Measurements from ENCODE around the gene HLA-E.
"Not testable (repeated sequence)": the region's sequence is repeated elsewhere in the genome, so short reads cannot be mapped to it uniquely, and the experiment has no call there.

The HLA-E gene

DNA sequence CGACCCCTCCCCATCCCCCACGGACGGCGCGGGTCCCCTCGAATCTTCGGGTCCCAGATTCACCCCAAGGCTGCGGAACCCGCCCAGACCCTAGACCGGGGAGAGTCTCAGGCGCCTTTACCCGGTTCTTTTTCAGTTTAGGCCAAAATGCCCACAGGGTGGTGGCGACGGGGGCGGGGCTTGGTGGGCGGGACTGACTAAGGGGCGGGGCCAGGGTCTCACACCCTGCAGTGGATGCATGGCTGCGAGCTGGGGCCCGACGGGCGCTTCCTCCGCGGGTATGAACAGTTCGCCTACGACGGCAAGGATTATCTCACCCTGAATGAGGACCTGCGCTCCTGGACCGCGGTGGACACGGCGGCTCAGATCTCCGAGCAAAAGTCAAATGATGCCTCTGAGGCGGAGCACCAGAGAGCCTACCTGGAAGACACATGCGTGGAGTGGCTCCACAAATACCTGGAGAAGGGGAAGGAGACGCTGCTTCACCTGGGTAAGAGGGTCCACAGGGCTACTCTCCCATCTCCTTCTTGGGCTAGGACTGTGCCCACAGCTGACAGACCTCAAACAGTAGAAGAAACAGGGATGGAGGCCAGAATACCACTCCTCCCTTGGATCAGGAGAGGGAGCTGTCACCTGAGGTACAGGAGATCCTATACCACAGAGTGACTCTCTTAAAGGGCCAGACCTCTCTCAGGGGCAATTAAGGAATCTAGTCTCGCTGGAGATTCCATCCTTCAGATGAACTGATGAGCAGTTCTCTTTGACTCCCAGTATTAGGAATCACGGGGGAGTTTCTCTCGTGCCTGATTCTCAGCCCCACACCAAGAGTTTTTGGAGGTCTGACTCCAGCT lies 942 bp downstream of the HLA-E start:
- no peak for TF ChIP-seq ZNF274 (IDR thresholded peaks at IDR 0.05; ENCODE audit: low read depth, low read length)

GRCh38 chr6:30491291-30491953 lies 2.1 kb downstream of the HLA-E start:
- H3K4me3 ChIP-seq (ENCODE audit: low read length): peak overlapping the region; percentile 88; the same call in 1 of the 2 replicates

More for the DNA sequence above, 942 bp downstream of the HLA-E start:
- peak overlapping the region; percentile 88 for H3K4me3 ChIP-seq (ENCODE audit: low read length)

GRCh38 chr6:30491991-30492952 lies 3.0 kb downstream of the HLA-E start:
- no peak for TF ChIP-seq ZNF274 (IDR thresholded peaks at IDR 0.05; ENCODE audit: low read depth, low read length)
- no peak overlapping the region; the same call in 1 of the 2 replicates for H3K4me3 ChIP-seq (ENCODE audit: low read length)

DNA sequence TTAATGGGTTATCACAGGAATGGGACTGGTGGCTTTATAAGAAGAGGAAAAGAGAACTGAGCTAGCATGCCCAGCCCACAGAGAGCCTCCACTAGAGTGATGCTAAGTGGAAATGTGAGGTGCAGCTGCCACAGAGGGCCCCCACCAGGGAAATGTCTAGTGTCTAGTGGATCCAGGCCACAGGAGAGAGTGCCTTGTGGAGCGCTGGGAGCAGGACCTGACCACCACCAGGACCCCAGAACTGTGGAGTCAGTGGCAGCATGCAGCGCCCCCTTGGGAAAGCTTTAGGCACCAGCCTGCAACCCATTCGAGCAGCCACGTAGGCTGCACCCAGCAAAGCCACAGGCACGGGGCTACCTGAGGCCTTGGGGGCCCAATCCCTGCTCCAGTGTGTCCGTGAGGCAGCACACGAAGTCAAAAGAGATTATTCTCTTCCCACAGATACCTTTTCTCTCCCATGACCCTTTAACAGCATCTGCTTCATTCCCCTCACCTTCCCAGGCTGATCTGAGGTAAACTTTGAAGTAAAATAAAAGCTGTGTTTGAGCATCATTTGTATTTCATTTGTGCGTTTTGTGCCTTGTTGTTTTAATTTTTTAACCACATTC lies 4.4 kb downstream of the HLA-E start:
- TF ChIP-seq ZNF274 (IDR thresholded peaks at IDR 0.05; ENCODE audit: low read depth, low read length): no peak

DNA sequence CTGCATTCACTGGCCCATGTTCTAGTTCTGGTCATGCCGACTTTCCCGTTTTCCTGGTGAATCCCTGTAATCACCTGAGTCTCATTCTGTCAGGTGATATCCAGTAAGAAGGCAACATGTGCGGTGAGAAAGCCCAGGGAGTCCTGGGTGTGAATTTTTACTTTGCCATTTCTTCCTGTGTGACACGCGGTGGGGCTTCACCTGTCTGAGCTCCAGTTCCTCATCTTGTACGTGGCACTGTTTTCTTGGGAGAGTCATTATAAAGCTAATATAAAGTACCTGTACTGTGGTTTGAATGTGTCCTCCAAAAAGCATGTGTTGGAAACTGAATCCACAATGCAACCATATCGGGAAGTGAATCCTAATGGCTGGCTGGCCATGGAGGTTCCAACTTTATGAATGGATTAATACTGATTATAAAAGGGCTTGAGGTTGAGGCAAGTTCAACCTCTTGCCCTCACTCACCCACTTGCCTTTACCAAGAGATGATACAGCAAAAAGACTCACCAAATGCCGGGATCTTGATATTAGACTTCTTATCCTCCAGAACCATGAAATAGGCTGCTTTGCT lies 5.1 kb downstream of the HLA-E start:
- H3K4me3 ChIP-seq (ENCODE audit: low read length): no peak overlapping the region
- no peak for TF ChIP-seq ZNF274 (IDR thresholded peaks at IDR 0.05; ENCODE audit: low read depth, low read length)

More for the DNA sequence above, 4.4 kb downstream of the HLA-E start:
- no peak overlapping the region for H3K4me3 ChIP-seq (ENCODE audit: low read length)

DNA sequence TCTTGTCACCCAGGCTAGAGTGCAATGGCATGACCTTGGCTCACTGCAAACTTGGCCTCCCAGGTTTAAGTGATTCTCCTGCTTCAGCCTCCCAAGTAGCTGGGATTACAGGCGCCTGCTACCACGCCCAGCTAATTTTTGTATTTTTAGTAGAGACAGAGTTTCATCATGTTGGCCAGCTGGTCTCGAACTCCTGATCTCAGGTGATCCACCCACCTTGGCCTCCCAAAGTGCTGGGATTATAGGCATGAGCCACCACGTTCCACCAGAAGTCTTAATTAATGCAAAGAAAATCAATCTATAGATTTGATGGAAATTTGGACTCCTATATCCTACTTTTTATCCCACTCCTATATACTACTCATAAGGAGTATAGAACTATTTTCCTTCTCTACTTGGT lies 5.8 kb downstream of the HLA-E start:
- H3K4me3 ChIP-seq (ENCODE audit: low read length): not testable (repeated sequence)

GRCh38 chr6:30495993-30496392 lies 6.7 kb downstream of the HLA-E start:
- H3K4me3 ChIP-seq (ENCODE audit: low read length): no peak overlapping the region
- no peak for TF ChIP-seq ZNF274 (IDR thresholded peaks at IDR 0.05; ENCODE audit: low read depth, low read length)

GRCh38 chr6:30497261-30497599 lies 7.9 kb downstream of the HLA-E start:
- not testable (repeated sequence) for H3K4me3 ChIP-seq (ENCODE audit: low read length)

- TF ChIP-seq ZNF274 (IDR thresholded peaks at IDR 0.05; ENCODE audit: low read depth, low read length): no peak
- H3K4me3 ChIP-seq (ENCODE audit: low read length): no peak overlapping the region
Measured at GRCh38 chr6:30497714-30498113, 8.4 kb downstream of the HLA-E start.

GRCh38 chr6:30498705-30499104 lies 9.4 kb downstream of the HLA-E start:
- not testable (repeated sequence) for H3K4me3 ChIP-seq (ENCODE audit: low read length)

- no peak for TF ChIP-seq ZNF274 (IDR thresholded peaks at IDR 0.05; ENCODE audit: low read depth, low read length)
- no peak overlapping the region for H3K4me3 ChIP-seq (ENCODE audit: low read length)
Measured at GRCh38 chr6:30500421-30501355, 11.4 kb downstream of the HLA-E start.

DNA sequence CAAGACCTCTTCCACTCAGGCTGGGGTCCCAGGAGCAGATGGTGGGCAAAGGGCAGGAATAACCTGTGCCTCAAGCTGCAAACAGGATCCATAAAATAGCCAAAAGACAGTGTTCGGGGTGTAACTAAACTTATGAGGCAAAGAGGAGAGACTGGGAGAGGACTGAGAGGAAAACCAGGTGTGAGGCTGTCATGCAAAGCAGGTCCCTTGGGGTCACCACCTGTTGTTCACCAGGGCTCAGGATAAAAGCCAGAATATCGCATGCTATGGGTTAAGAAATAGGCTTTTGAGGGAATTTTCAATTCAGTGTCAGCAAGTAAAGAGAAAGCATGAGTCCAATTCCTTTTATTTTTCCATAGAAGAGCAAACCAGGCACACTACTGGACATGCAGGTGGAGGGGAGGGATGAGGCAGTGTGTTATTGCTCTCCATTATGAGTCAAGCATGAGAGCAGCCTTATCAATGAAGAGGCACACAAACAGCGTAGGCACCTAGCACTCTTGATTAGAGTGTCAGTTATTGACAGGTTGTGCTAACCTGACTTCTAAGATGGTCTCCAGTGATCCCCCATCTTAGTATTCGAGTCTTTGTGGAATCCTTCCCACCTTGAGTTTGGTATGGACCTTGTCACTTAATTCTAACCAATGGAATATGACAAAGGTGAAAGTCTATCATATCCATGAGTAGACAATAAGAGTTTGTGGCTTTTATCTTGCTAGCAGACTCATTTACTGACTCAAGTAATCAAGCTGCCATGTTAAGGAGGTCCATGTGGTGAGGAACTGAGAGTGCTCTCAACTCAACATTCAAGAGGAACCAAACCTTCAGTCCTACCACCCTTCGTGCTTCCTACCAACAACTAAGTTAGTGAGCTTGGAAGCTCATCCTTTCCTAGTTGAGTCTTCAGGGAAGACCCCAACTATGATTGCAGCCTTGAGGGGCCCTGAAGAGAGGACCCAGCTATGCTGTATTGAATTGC lies 18.8 kb downstream of the HLA-E start:
- peak overlapping the region; percentile 50; the same call in 1 of the 2 replicates for H3K4me3 ChIP-seq (ENCODE audit: low read length)

More for the DNA sequence above, 18.8 kb downstream of the HLA-E start:
- no peak for TF ChIP-seq ZNF274 (IDR thresholded peaks at IDR 0.05; ENCODE audit: low read depth, low read length)
